IMR-90 (cell line): ENCODE measurements around the gene ADCY1. TPM values are rescaled to one million over a fixed set of nuclear protein-coding genes. Genes with fewer than 3 reads are reported as not detected.

Experiments used
- ATAC-seq: fragments of 200-7000 bp; cut with Tn5 transposase; 2 replicates; pipeline ENCODE4 v1.9.1; 2020; ENCODE audit warnings: low read depth, mild to moderate bottlenecking, moderate library complexity
- BruUV-seq: library from RNA; stranded (reverse); fragments of 400-500 nt; replicated peaks from 2 replicates; lab custom pipeline; 2021; lab: Mats Ljungman, UMichigan
- CTCF ChIA-PET: fragments of 300-600 bp; formaldehyde crosslinking; extraction: SDS; loops from one replicate; lab custom pipeline; 2021; ENCODE audit warnings: antibody characterized with exemption; lab: Yijun Ruan, JAX
- POLR2A ChIA-PET: fragments of 300-600 bp; sonication (Branson Sonifier 250); formaldehyde crosslinking; loops from one replicate; lab custom pipeline; 2022; ENCODE audit warnings: antibody characterized with exemption; ENCODE audit not compliant: unreplicated experiment; lab: Charles Lee
- DNase-seq: peaks from one replicate; pipeline ENCODE4 v3.0.0; 2013
- H2AFZ ChIP-seq: replicated peaks from 2 replicates; pipeline ENCODE3; 2013; ENCODE audit warnings: low read length, mild to moderate bottlenecking; ENCODE audit not compliant: poor library complexity
- H2AK5ac ChIP-seq: 2 replicates; pipeline ENCODE4 v1.6.1; 2013; ENCODE audit warnings: low read depth, low read length, inconsistent platforms
- H2AK9ac ChIP-seq: replicated peaks from 2 replicates; pipeline ENCODE3; 2013; ENCODE audit warnings: mild to moderate bottlenecking, low read depth, low read length, moderate library complexity; ENCODE audit not compliant: poor library complexity
- H2BK120ac ChIP-seq: 2 replicates; pipeline ENCODE4 v1.6.1; 2013; ENCODE audit warnings: low read depth, low read length, inconsistent platforms
- H2BK15ac ChIP-seq: 3 replicates; pipeline ENCODE4 v1.6.1; 2013; ENCODE audit warnings: low read depth, low read length, inconsistent platforms
- H2BK20ac ChIP-seq: 2 replicates; pipeline ENCODE4 v1.6.1; 2013; ENCODE audit warnings: low read depth, mild to moderate bottlenecking, inconsistent platforms, low read length, moderate library complexity
- H2BK5ac ChIP-seq: 2 replicates; pipeline ENCODE4 v1.6.1; 2013; ENCODE audit warnings: mild to moderate bottlenecking, low read depth, low read length, inconsistent platforms; ENCODE audit not compliant: poor library complexity, severe bottlenecking
- H3K14ac ChIP-seq: replicated peaks from 2 replicates; pipeline ENCODE4 v1.6.1; 2013; ENCODE audit warnings: low read depth, low read length, inconsistent platforms
- H3K18ac ChIP-seq: 2 replicates; pipeline ENCODE4 v1.6.1; 2013; ENCODE audit warnings: low read depth, low read length, control low read depth
- H3K23ac ChIP-seq: 2 replicates; pipeline ENCODE4 v1.6.1; 2013; ENCODE audit warnings: low read depth, low read length, inconsistent platforms
- H3K27ac ChIP-seq: 2 replicates; pipeline ENCODE4 v1.5.1; 2013; ENCODE audit warnings: mild to moderate bottlenecking, control low read depth, low read length; ENCODE audit not compliant: insufficient read depth
- H3K27me3 ChIP-seq: 2 replicates; pipeline ENCODE4 v1.6.1; 2013; ENCODE audit warnings: low read length; ENCODE audit not compliant: control insufficient read depth, insufficient read depth
- H3K36me3 ChIP-seq: 2 replicates; pipeline ENCODE4 v1.6.1; 2013; ENCODE audit warnings: low read length, mixed read lengths; ENCODE audit not compliant: control insufficient read depth, insufficient read depth
- H3K4ac ChIP-seq: 2 replicates; pipeline ENCODE4 v1.6.1; 2013; ENCODE audit warnings: low read depth, low read length, inconsistent platforms
- H3K4me1 ChIP-seq: 2 replicates; pipeline ENCODE4 v1.6.1; 2013; ENCODE audit warnings: low read length, mixed read lengths; ENCODE audit not compliant: control insufficient read depth, insufficient read depth
- H3K4me2 ChIP-seq: 2 replicates; pipeline ENCODE4 v1.6.1; 2013; ENCODE audit warnings: low read depth, mild to moderate bottlenecking, control low read depth, low read length, moderate library complexity
- H3K4me3 ChIP-seq: 2 replicates; pipeline ENCODE4 v1.5.1; 2013; ENCODE audit warnings: low read depth, mild to moderate bottlenecking, control low read depth, low read length, moderate library complexity; ENCODE audit not compliant: insufficient read depth
- H3K56ac ChIP-seq: 2 replicates; pipeline ENCODE4 v1.6.1; 2013; ENCODE audit warnings: low read length, inconsistent platforms; ENCODE audit not compliant: insufficient read depth; ENCODE audit errors: extremely low read depth
- H3K79me1 ChIP-seq, 2 experiments: 2 replicates each; pipeline ENCODE4 v1.6.1; 2013; ENCODE audit warnings: low read length in 2 of 2, inconsistent platforms in 1 of 2, low read depth in 1 of 2
- H3K9ac ChIP-seq: 2 replicates; pipeline ENCODE4 v1.6.1; 2013; ENCODE audit warnings: low read depth, low read length, control low read depth
- H3K9me1 ChIP-seq: 2 replicates; pipeline ENCODE4 v1.6.1; 2013; ENCODE audit warnings: low read length, inconsistent platforms; ENCODE audit not compliant: insufficient read depth
- H3K9me3 ChIP-seq: 2 replicates; pipeline ENCODE4 v1.6.1; 2013; ENCODE audit warnings: low read length; ENCODE audit not compliant: control insufficient read depth, insufficient read depth
- H4K20me1 ChIP-seq: 2 replicates; pipeline ENCODE4 v1.6.1; 2013; ENCODE audit warnings: low read length, inconsistent platforms; ENCODE audit not compliant: insufficient read depth
- H4K5ac ChIP-seq: 2 replicates; pipeline ENCODE4 v1.6.1; 2013; ENCODE audit warnings: mild to moderate bottlenecking, low read depth, low read length, control low read depth
- H4K8ac ChIP-seq, 2 experiments: 2 replicates each; pipeline ENCODE4 v1.6.1; 2013; ENCODE audit warnings: low read depth in 2 of 2, low read length in 2 of 2, control low read depth in 1 of 2, inconsistent platforms in 1 of 2
- H4K91ac ChIP-seq: 2 replicates; pipeline ENCODE4 v1.6.1; 2013; ENCODE audit warnings: low read depth, low read length, inconsistent platforms; ENCODE audit not compliant: insufficient read depth
- CEBPB ChIP-seq: IDR thresholded peaks from 2 replicates; pipeline ENCODE4 v1.6.1; 2012; ENCODE audit warnings: low read depth, low read length, improper control_type of control experiment
- CHD1 ChIP-seq: IDR thresholded peaks from 2 replicates; pipeline ENCODE4 v1.6.1; 2012; ENCODE audit warnings: low read depth, low read length, improper control_type of control experiment
- FOS ChIP-seq: fragments of 150-350 bp; IDR thresholded peaks from 2 replicates; pipeline ENCODE4 v1.6.1; 2016; ENCODE audit warnings: low read depth, low read length
- MXI1 ChIP-seq: IDR thresholded peaks from 2 replicates; pipeline ENCODE4 v1.6.1; 2012; ENCODE audit warnings: low read depth, mild to moderate bottlenecking, low read length, moderate library complexity, borderline replicate concordance
- NFE2L2 ChIP-seq: fragments of 150-350 bp; IDR thresholded peaks from 2 replicates; pipeline ENCODE4 v1.6.1; 2016; ENCODE audit warnings: low read depth, mild to moderate bottlenecking, low read length
- RAD21 ChIP-seq: IDR thresholded peaks from 2 replicates; pipeline ENCODE4 v1.6.1; 2012; ENCODE audit warnings: low read length, improper control_type of control experiment
- RCOR1 ChIP-seq: IDR thresholded peaks from 2 replicates; pipeline ENCODE4 v1.6.1; 2012; ENCODE audit warnings: mild to moderate bottlenecking, low read length, improper control_type of control experiment; ENCODE audit not compliant: insufficient replicate concordance
- RFX5 ChIP-seq: IDR thresholded peaks from 2 replicates; pipeline ENCODE4 v1.8.0; 2012; ENCODE audit warnings: low read depth, mild to moderate bottlenecking, low read length, moderate library complexity
- WGBS, 2 experiments: methylation state at CpG; one replicate each; pipeline versions ENCODE4 v1.1.5 to v1.1.7; 2013; ENCODE audit warnings: missing lambda C conversion rate in 2 of 2; ENCODE audit not compliant: insufficient read length in 1 of 2; ENCODE audit errors: extremely low coverage in 2 of 2; 5-methylcytosine and 5-hydroxymethylcytosine counted together
- dilution Hi-C: fragments of 300-500 bp; cut with HindIII; formaldehyde crosslinking; loops from one replicate; pipeline ENCODE4 v1.14.3; 2018; ENCODE audit warnings: low sequenced_read_pairs; ENCODE audit not compliant: unreplicated experiment
- in situ Hi-C: fragments of 300-500 bp; cut with MboI; formaldehyde crosslinking; loops from 3 replicates; pipeline ENCODE4 v1.14.3; 2019; ENCODE audit warnings: low sequenced_read_pairs, inconsistent platforms, mixed read lengths
- intact Hi-C: fragments of 100-400 bp; cut with micrococcal nuclease; formaldehyde crosslinking; loops from 2 replicates; pipeline ENCODE4 v1.10.0; 2022
- polyA plus RNA-seq, 3 experiments: library from polyadenylated mRNA; depleted of rRNA; stranded (reverse); fragments of >200 nt; gene quantifications; 2 replicates each; pipeline ENCODE4 v1.2.3, GENCODE V29; 2012; ENCODE audit warnings: low replicate concordance in 1 of 3
- total RNA-seq: library from RNA; depleted of rRNA; stranded (reverse); fragments of >200 nt; gene quantifications from 2 replicates; pipeline ENCODE4 v1.2.3, GENCODE V29; 2012
- TF ChIP-seq, protein P1 (sequence below): conservative IDR thresholded peaks from 2 replicates; pipeline ENCODE4 v1.5.1; 2012; ENCODE audit warnings: mild to moderate bottlenecking, low read depth, low read length, improper control_type of control experiment
- TF ChIP-seq, protein P2 (sequence below): fragments of 150-350 bp; IDR thresholded peaks from 2 replicates; pipeline ENCODE4 v1.6.1; 2016; ENCODE audit warnings: low read depth, mild to moderate bottlenecking, low read length, moderate library complexity, borderline replicate concordance

Gene ADCY1
- total and polyA plus RNA-seq, 2 of the 4 experiments (the other 2 are of a cell fraction) = 0.18 to 0.24 TPM

DNA sequence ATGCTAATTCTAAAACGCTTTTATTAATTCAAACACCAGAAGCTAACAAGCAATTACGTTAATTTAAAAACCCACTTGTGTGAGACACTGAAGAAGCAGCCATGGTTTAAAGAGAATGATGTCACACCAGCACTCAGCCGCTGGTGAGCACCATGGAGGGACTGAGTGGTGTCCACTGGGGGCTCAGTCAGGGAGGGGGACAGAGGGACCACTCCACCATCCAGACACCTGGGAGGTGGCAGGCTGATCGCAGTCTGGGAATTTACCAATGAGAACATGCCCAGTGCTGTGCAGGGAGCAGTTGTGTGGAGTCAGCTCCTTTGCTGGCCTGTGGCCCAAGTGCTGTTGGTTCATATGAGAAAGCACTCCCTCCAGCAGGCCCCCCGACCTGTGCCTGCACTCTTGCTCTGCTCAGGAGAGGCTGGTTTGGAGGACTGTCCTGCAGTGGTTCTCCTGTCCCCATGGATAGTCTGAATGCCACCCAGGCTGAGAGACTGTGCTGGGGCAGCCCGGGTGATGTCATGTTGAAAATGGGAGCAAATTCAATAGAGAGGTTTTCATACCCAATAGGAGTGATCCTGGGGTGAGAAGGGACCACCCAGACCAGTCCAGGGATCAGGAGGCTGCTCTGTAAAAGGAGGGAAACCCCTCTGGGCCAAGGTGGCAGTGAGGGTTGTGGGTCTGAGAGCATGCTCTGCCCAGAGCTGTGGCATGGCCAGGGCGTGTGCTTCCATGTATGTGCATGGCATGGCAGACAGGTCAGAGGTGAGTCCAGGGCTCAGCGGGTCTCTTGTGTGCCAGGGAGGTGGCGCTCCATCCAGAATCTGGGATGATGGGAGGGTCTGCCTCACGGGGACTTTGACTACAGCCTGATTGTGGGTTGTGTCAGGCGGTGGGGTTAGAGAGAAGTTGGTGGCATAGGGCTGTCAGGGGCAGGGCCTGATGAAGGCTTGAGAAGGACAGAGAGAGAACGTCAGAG, 12.7 kb downstream of the ADCY1 start (continued):
- TF ChIP-seq, protein P1, sequence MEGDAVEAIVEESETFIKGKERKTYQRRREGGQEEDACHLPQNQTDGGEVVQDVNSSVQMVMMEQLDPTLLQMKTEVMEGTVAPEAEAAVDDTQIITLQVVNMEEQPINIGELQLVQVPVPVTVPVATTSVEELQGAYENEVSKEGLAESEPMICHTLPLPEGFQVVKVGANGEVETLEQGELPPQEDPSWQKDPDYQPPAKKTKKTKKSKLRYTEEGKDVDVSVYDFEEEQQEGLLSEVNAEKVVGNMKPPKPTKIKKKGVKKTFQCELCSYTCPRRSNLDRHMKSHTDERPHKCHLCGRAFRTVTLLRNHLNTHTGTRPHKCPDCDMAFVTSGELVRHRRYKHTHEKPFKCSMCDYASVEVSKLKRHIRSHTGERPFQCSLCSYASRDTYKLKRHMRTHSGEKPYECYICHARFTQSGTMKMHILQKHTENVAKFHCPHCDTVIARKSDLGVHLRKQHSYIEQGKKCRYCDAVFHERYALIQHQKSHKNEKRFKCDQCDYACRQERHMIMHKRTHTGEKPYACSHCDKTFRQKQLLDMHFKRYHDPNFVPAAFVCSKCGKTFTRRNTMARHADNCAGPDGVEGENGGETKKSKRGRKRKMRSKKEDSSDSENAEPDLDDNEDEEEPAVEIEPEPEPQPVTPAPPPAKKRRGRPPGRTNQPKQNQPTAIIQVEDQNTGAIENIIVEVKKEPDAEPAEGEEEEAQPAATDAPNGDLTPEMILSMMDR = no peak

DNA sequence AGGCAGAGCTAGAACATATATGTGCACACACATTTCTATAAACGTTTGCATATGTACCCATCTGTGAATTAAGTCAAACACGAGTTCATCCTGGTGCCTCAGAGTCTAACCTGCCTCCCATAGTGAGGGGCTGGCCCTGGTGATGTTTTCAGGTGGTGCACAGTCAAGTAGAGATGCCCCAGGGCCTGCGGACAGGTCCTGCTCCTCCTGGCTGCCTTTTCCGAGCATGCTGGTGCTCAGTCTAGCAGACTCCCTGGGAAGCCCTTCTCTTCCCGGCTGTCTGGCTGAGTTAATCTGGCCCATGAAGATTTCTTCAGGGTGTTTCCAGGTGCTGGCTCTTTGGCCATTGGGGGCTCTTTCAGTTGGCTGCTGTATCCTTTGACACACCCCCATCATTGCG, 14.3 kb downstream of the ADCY1 start:
- in situ Hi-C loops = no loop called here
- BruUV-seq = no TSS peak
- CTCF ChIA-PET = no interaction called here
- no peak for TF ChIP-seq FOS
- no peak for TF ChIP-seq RFX5
- TF ChIP-seq MXI1 = no peak
- TF ChIP-seq, protein P1 = no peak
- TF ChIP-seq RCOR1 = no peak
- TF ChIP-seq, protein P2, sequence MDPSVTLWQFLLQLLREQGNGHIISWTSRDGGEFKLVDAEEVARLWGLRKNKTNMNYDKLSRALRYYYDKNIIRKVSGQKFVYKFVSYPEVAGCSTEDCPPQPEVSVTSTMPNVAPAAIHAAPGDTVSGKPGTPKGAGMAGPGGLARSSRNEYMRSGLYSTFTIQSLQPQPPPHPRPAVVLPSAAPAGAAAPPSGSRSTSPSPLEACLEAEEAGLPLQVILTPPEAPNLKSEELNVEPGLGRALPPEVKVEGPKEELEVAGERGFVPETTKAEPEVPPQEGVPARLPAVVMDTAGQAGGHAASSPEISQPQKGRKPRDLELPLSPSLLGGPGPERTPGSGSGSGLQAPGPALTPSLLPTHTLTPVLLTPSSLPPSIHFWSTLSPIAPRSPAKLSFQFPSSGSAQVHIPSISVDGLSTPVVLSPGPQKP = no peak
- TF ChIP-seq RAD21 = no peak
- TF ChIP-seq CHD1 = no peak
- TF ChIP-seq CEBPB = no peak
- no peak for TF ChIP-seq NFE2L2

More for the DNA sequence above, 14.3 kb downstream of the ADCY1 start:
- dilution Hi-C loops (no loop called here), intact Hi-C loops (no loop called here)
- Histone ChIP-seq H2BK15ac (no peak overlapping the region), H3K36me3 (no peaks in the 10 kb centered on the region), H3K4me3 (no peak overlapping the region), H3K56ac (no peak overlapping the region), H3K27ac (no peak overlapping the region), H3K9me1 (no peaks in the 10 kb centered on the region), H2AK9ac (no peak overlapping the region), H4K91ac (no peak overlapping the region), H2BK120ac (no peak overlapping the region), H2BK5ac (no peak overlapping the region), H3K14ac (no peak overlapping the region), H3K23ac (no peak overlapping the region), H3K4ac (no peak overlapping the region), H2AK5ac (no peak overlapping the region), H3K4me2 (no peak overlapping the region), H4K5ac (no peak overlapping the region), H3K9me3 (no peaks in the 10 kb centered on the region), H3K18ac (no peak overlapping the region), H3K79me1 (no peaks in the 10 kb centered on the region), H4K20me1 (no peaks in the 10 kb centered on the region), H4K8ac (no peak overlapping the region), H3K9ac (no peak overlapping the region), H3K4me1 (no peaks in the 10 kb centered on the region), H2AFZ (no peak overlapping the region), H2BK20ac (no peak overlapping the region), H3K27me3 (peaks cover 11% of the 10 kb centered on the region; the same call in 1 of the 2 replicates)
- 75% methylated on average over 3 of the region's 6 CpGs; no CpG with 5 or more reads in 1 of the 2 experiments for WGBS, 2 experiments
- DNase-seq (no peak), ATAC-seq (no peak)
- POLR2A ChIA-PET = no interaction called here
